Lung (tissue), 12 donors: ENCODE results near the gene TFF2. TPM values are rescaled to one million over a fixed set of nuclear protein-coding genes. Genes with fewer than 3 reads are reported as not detected.

Source experiments
- ATAC-seq: fragments of 200-7000 bp; cut with Tn5 transposase; one replicate; pipeline ENCODE4 v1.9.1; 2020; ENCODE audit warnings: moderate number of reproducible peaks; ENCODE audit not compliant: insufficient read depth, low FRiP score
- DNase-seq, 3 donors: peaks; one replicate each; pipeline ENCODE4 v3.0.0-alpha.2; 2013 to 2017
- H3K27ac ChIP-seq, 2 donors: one replicate each; pipeline ENCODE4 v1.5.1; 2013; ENCODE audit warnings: mild to moderate bottlenecking in 2 of 2, moderate library complexity in 2 of 2, control low read depth in 1 of 2, inconsistent platforms in 1 of 2, low read depth in 1 of 2, low read length in 1 of 2
- H3K27me3 ChIP-seq, 3 donors: one replicate each; pipeline ENCODE4 v1.5.1; 2013; ENCODE audit warnings: low read length in 2 of 3; ENCODE audit not compliant: control insufficient read depth in 3 of 3, insufficient read depth in 3 of 3
- H3K36me3 ChIP-seq, 4 donors: one replicate each; pipeline ENCODE4 v1.5.1; 2013; ENCODE audit warnings: low read length in 4 of 4, mild to moderate bottlenecking in 1 of 4, moderate library complexity in 1 of 4; ENCODE audit not compliant: control insufficient read depth in 4 of 4, insufficient read depth in 4 of 4
- H3K4me1 ChIP-seq, 5 donors: one replicate each; pipeline ENCODE4 v1.5.1; 2013; ENCODE audit warnings: low read length in 5 of 5, mild to moderate bottlenecking in 2 of 5, moderate library complexity in 1 of 5; ENCODE audit not compliant: control insufficient read depth in 5 of 5, insufficient read depth in 5 of 5
- H3K4me3 ChIP-seq: one replicate; pipeline ENCODE4 v1.5.1; 2013; ENCODE audit warnings: mild to moderate bottlenecking, control low read depth, moderate library complexity
- H3K9ac ChIP-seq, 2 donors: one replicate each; pipeline ENCODE4 v1.5.1; 2013; ENCODE audit warnings: low read length in 2 of 2, control low read depth in 1 of 2; ENCODE audit not compliant: insufficient read depth in 1 of 2
- H3K9me3 ChIP-seq, 4 donors: one replicate each; pipeline ENCODE4 v1.5.1; 2013; ENCODE audit warnings: low read length in 3 of 4, mild to moderate bottlenecking in 1 of 4, moderate library complexity in 1 of 4; ENCODE audit not compliant: control insufficient read depth in 4 of 4, insufficient read depth in 3 of 4
- CTCF ChIP-seq: IDR thresholded peaks from 2 replicates; pipeline ENCODE4 v1.5.1; 2012; ENCODE audit warnings: mild to moderate bottlenecking; ENCODE audit errors: control extremely low read depth, extremely low read depth
- WGBS, 2 donors: extraction: QIAGEN DNeasy Blood & Tissue Kit; methylation state at CpG; one replicate each; pipeline ENCODE4 v1.1.7; 2013; 5-methylcytosine and 5-hydroxymethylcytosine counted together
- polyA plus RNA-seq, 2 donors: library from polyadenylated mRNA; stranded (reverse); fragments of 200-250 nt; gene quantifications; one replicate each; pipeline ENCODE4 v1.2.1, GENCODE V29; 2013
- total RNA-seq, 2 donors: library from RNA; depleted of rRNA in 1 of 2; stranded (reverse); fragments of >200 nt in 1 of 2; gene quantifications; one replicate each; pipeline ENCODE4 v1.2.1, GENCODE V29; 2014 to 2021
- donor health status: control.
- donor health status: control.
- donor health status: Bipolar disorder and iron deficiency.
- donor health status: healthy.
- donor health status: DM: yes; HTN: yes; CAD: no.

Gene TFF2
- total and polyA plus RNA-seq, 4 donors: not detected

GRCh38 chr21:42324896-42325295 is 25.9 kb downstream of the TFF2 start:
- ATAC-seq: no peak
- WGBS, 2 donors: 85 to 90% methylated on average over 6 of the region's 6 CpGs
- no peak for DNase-seq

GRCh38 chr21:42321845-42322244 is 28.9 kb downstream of the TFF2 start:
- Histone ChIP-seq H3K9me3 (peaks cover 0 to 2% (median 0%) of the 10 kb centered on the region in 4 donors), H3K9ac (no peak overlapping the region), H3K27me3 (no peaks in the 10 kb centered on the region), H3K4me1 (no peaks in the 10 kb centered on the region), H3K4me3 (no peak overlapping the region), H3K27ac (no peak overlapping the region), H3K36me3 (no peaks in the 10 kb centered on the region)
- no peak for TF ChIP-seq CTCF
- ATAC-seq (no peak), DNase-seq (no peak)
- WGBS, 2 donors: 91 to 92% methylated on average over 4 of the region's 4 CpGs

More at GRCh38 chr21:42324896-42325295, 25.9 kb downstream of the TFF2 start:
- Histone ChIP-seq H3K36me3 (no peaks in the 10 kb centered on the region), H3K9ac (no peak overlapping the region), H3K27me3 (no peaks in the 10 kb centered on the region), H3K27ac (no peak overlapping the region), H3K4me1 (no peaks in the 10 kb centered on the region), H3K4me3 (no peak overlapping the region), H3K9me3 (peaks cover 0 to 2% (median 0%) of the 10 kb centered on the region in 4 donors)
- no peak for TF ChIP-seq CTCF

- TF ChIP-seq CTCF: no peak
- WGBS, 2 donors: 88 to 91% methylated on average over 10 of the region's 10 CpGs
- ATAC-seq: no peak
- no peaks in the 10 kb centered on the region for H3K36me3 ChIP-seq
- H3K27ac ChIP-seq: no peak overlapping the region
- no peak for DNase-seq
- H3K4me3 ChIP-seq: no peak overlapping the region
- peaks cover 0 to 2% (median 0%) of the 10 kb centered on the region in 4 donors for H3K9me3 ChIP-seq
- H3K9ac ChIP-seq: no peak overlapping the region
- H3K27me3 ChIP-seq: no peaks in the 10 kb centered on the region
- H3K4me1 ChIP-seq: no peaks in the 10 kb centered on the region
Observed at GRCh38 chr21:42321231-42321630, 29.6 kb downstream of the TFF2 start.

- H3K27ac ChIP-seq: no peak overlapping the region
- ATAC-seq (no peak), DNase-seq (no peak)
- no peaks in the 10 kb centered on the region for H3K4me1 ChIP-seq
- H3K4me3 ChIP-seq: no peak overlapping the region
- peaks cover 0 to 2% (median 0%) of the 10 kb centered on the region in 4 donors for H3K9me3 ChIP-seq
- H3K9ac ChIP-seq: no peak overlapping the region
- no peak for TF ChIP-seq CTCF
- no peaks in the 10 kb centered on the region for H3K27me3 ChIP-seq
- 95 to 97% methylated on average over 8 of the region's 8 CpGs for WGBS, 2 donors
- H3K36me3 ChIP-seq: no peaks in the 10 kb centered on the region
Observed at GRCh38 chr21:42320791-42321190, 30.0 kb downstream of the TFF2 start.
